Measurements from ENCODE around the gene WDR27.

The WDR27 gene

DNA sequence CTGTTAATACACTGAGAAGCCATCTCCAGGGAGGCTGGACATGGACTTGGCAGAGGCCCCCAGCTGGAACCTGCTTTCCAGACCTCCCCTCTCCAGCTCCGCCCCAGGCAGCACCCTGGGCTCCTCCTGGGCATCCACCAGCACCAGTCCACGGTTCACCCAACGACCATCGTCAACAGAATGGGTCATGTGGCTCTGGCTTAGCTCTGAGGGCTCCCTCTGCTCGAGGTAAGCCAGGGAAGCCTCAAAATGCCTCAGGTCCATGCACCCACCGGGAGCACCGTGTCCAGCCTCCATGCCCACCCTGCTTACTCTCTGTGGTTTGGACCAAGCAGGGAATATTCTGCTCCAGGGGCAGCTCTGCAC, 40.5 kb downstream of the WDR27 start:
- no peak overlapping the region for H3K4me3 ChIP-seq (ENCODE audit: low read length)
- H3K79me2 ChIP-seq (ENCODE audit: low read length) = no peaks in the 10 kb centered on the region
- H2AFZ ChIP-seq (ENCODE audit: low read length) = no peak overlapping the region
- no peaks in the 10 kb centered on the region for H4K20me1 ChIP-seq (ENCODE audit: insufficient read depth, low read length)
- TF ChIP-seq EZH2 (optimal IDR thresholded peaks at IDR 0.05; ENCODE audit: low read depth, low read length) (no peak), CTCF (IDR thresholded peaks at IDR 0.05; ENCODE audit: low read length) (no peak), EZH2phosphoT487 (IDR thresholded peaks at IDR 0.05; ENCODE audit: low read length) (no peak)
- no peak overlapping the region for H3K4me2 ChIP-seq (ENCODE audit: low read depth, low read length)
- H3K27ac ChIP-seq (ENCODE audit: low read length) = no peak overlapping the region
- no peaks in the 10 kb centered on the region for H3K27me3 ChIP-seq (replicated peaks; ENCODE audit: insufficient read depth, low read length)
- no peaks in the 10 kb centered on the region for H3F3A ChIP-seq (ENCODE audit: insufficient read depth, low read length)
- H3K9ac ChIP-seq (ENCODE audit: low read length) = no peak overlapping the region
- no peaks in the 10 kb centered on the region for H3K36me3 ChIP-seq (replicated peaks; ENCODE audit: insufficient read depth, low read length)
- H3K9me2 ChIP-seq (replicated peaks; ENCODE audit: insufficient read depth, low read length) = no peaks in the 10 kb centered on the region
- no peak for DNase-seq
- no peaks in the 10 kb centered on the region for H3K4me1 ChIP-seq (ENCODE audit: low read length)
- H3K9me3 ChIP-seq (replicated peaks; ENCODE audit: insufficient read depth, low read length) = no peaks in the 10 kb centered on the region

- no peak overlapping the region for H3K9ac ChIP-seq (ENCODE audit: low read length)
- no peaks in the 10 kb centered on the region for H4K20me1 ChIP-seq (ENCODE audit: insufficient read depth, low read length)
- H3K4me1 ChIP-seq (ENCODE audit: low read length) = no peaks in the 10 kb centered on the region
- no peak overlapping the region for H2AFZ ChIP-seq (ENCODE audit: low read length)
- H3F3A ChIP-seq (ENCODE audit: insufficient read depth, low read length) = no peaks in the 10 kb centered on the region
- no peaks in the 10 kb centered on the region for H3K27me3 ChIP-seq (replicated peaks; ENCODE audit: insufficient read depth, low read length)
- no peak overlapping the region for H3K4me3 ChIP-seq (ENCODE audit: low read length)
- H3K9me2 ChIP-seq (replicated peaks; ENCODE audit: insufficient read depth, low read length) = no peaks in the 10 kb centered on the region
- H3K4me2 ChIP-seq (ENCODE audit: low read depth, low read length) = no peak overlapping the region
- no peaks in the 10 kb centered on the region for H3K9me3 ChIP-seq (replicated peaks; ENCODE audit: insufficient read depth, low read length)
- DNase-seq = no peak
- no peak overlapping the region for H3K27ac ChIP-seq (ENCODE audit: low read length)
- H3K36me3 ChIP-seq (replicated peaks; ENCODE audit: insufficient read depth, low read length) = no peaks in the 10 kb centered on the region
- no peaks in the 10 kb centered on the region for H3K79me2 ChIP-seq (ENCODE audit: low read length)
- TF ChIP-seq EZH2 (optimal IDR thresholded peaks at IDR 0.05; ENCODE audit: low read depth, low read length) (no peak), EZH2phosphoT487 (IDR thresholded peaks at IDR 0.05; ENCODE audit: low read length) (no peak), CTCF (IDR thresholded peaks at IDR 0.05; ENCODE audit: low read length) (no peak)
Observed at GRCh38 chr6:169660751-169661390, 41.0 kb downstream of the WDR27 start.

DNA sequence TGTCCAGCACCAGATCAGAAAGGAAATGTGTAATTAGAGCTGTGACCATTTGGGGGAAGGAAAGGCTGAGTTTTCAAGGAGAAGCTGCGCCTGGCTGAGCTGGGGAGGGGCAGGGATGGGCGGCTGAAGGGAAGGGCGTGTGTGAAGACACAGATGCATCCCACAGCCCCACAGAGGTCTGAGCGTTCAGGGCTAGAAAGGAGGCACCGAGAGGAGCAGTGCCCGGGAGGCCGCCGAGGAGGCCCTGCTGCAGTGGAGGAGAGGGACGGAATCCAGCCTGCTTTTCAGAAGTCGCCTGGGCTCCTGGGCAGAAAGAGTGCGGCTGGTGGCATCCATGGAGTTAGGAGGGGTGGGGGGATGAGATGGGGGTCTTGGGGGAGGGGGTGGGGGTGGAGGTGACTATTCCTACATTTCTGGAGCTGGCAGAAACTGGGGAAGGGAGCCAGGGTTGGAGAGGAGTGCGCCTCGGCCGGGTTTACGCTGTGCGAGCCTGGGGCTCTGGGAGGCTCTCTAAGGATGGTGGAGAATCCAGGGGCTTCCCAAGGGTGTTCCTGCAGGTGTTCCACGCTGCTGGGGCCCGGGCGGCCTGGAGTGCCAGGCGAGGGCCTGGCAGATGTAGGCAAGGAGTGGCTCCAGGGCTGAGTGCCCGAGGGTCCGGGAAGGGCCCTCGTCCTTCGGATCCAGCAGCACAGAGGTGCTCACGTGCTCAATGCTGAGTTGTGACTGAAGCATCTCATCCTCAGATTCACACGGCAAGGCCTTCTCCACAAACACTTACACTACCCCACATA, 41.8 kb downstream of the WDR27 start:
- Histone ChIP-seq H3K9ac (ENCODE audit: low read length) (no peak overlapping the region), H3K27ac (ENCODE audit: low read length) (no peak overlapping the region), H3K79me2 (ENCODE audit: low read length) (no peaks in the 10 kb centered on the region), H3K36me3 (replicated peaks; ENCODE audit: insufficient read depth, low read length) (no peaks in the 10 kb centered on the region), H3K27me3 (replicated peaks; ENCODE audit: insufficient read depth, low read length) (no peaks in the 10 kb centered on the region), H3K4me2 (ENCODE audit: low read depth, low read length) (no peak overlapping the region), H4K20me1 (ENCODE audit: insufficient read depth, low read length) (no peaks in the 10 kb centered on the region), H3K4me1 (ENCODE audit: low read length) (no peaks in the 10 kb centered on the region), H3K9me3 (replicated peaks; ENCODE audit: insufficient read depth, low read length) (no peaks in the 10 kb centered on the region), H2AFZ (ENCODE audit: low read length) (no peak overlapping the region), H3K4me3 (ENCODE audit: low read length) (no peak overlapping the region), H3F3A (ENCODE audit: insufficient read depth, low read length) (no peaks in the 10 kb centered on the region), H3K9me2 (replicated peaks; ENCODE audit: insufficient read depth, low read length) (no peaks in the 10 kb centered on the region)
- no peak for DNase-seq
- TF ChIP-seq EZH2 (optimal IDR thresholded peaks at IDR 0.05; ENCODE audit: low read depth, low read length) (no peak), EZH2phosphoT487 (IDR thresholded peaks at IDR 0.05; ENCODE audit: low read length) (no peak), CTCF (IDR thresholded peaks at IDR 0.05; ENCODE audit: low read length) (no peak)
